H1 (cell line): ENCODE results near the gene GPC6. TPM values are rescaled to one million over a fixed set of nuclear protein-coding genes. Genes with fewer than 3 reads are reported as not detected.

Experiments used
- CBX5 ChIP-seq: fragments of 300-800, 300-1000 bp; sonication (generic); IDR thresholded peaks from 2 replicates; pipeline ENCODE4 v1.7.1; 2016; ENCODE audit warnings: antibody characterized with exemption, low read length, low read depth
- CBX8 ChIP-seq: fragments of 300-800, 300-1000 bp; sonication (generic); IDR thresholded peaks from 2 replicates; pipeline ENCODE4 v1.7.1; 2016; ENCODE audit warnings: low read depth, low read length, borderline replicate concordance
- CHD7 ChIP-seq: fragments of 300-600 bp; sonication (generic); IDR thresholded peaks from 2 replicates; pipeline ENCODE4 v1.7.1; 2012; ENCODE audit warnings: low read length, moderate library complexity, mild to moderate bottlenecking, inconsistent platforms; ENCODE audit not compliant: insufficient replicate concordance
- EZH2 ChIP-seq: fragments of 200-600 bp; sonication (generic); IDR thresholded peaks from 2 replicates; pipeline ENCODE4 v1.7.1; 2012; ENCODE audit warnings: low read depth, mild to moderate bottlenecking, moderate library complexity, low read length, inconsistent platforms; ENCODE audit not compliant: severe bottlenecking
- HDAC6 ChIP-seq: IDR thresholded peaks from one replicate; pipeline ENCODE4 v1.7.1; 2012; ENCODE audit warnings: low read depth, mild to moderate bottlenecking, inconsistent platforms, low read length, moderate library complexity
- MAX ChIP-seq: IDR thresholded peaks from 2 replicates; pipeline ENCODE4 v1.6.1; 2012; ENCODE audit warnings: inconsistent platforms
- SRF ChIP-seq: IDR thresholded peaks from 2 replicates; pipeline ENCODE4 v1.6.1; 2011; ENCODE audit warnings: mild to moderate bottlenecking, low read depth, low read length, moderate library complexity
- SUZ12 ChIP-seq: fragments of 200-600 bp; sonication (generic); IDR thresholded peaks from 2 replicates; pipeline ENCODE4 v1.6.1; 2012; ENCODE audit warnings: mild to moderate bottlenecking, inconsistent platforms, low read length, moderate library complexity, mixed read lengths
- TAF7 ChIP-seq: optimal IDR thresholded peaks from 2 replicates; pipeline ENCODE3; 2011; ENCODE audit warnings: low read depth, mild to moderate bottlenecking, inconsistent platforms, low read length, moderate library complexity, borderline replicate concordance
- TBP ChIP-seq: IDR thresholded peaks from 2 replicates; pipeline ENCODE4 v1.6.1; 2011; ENCODE audit warnings: low read depth, low read length, improper control_type of control experiment
- TCF12 ChIP-seq: IDR thresholded peaks from 2 replicates; pipeline ENCODE4 v1.6.1; 2011; ENCODE audit warnings: low read depth, mild to moderate bottlenecking, low read length
- polyA plus RNA-seq, 7 experiments: library from polyadenylated mRNA; depleted of rRNA in 3 of 7; stranded (reverse) in 5 of 7; unstranded in 2 of 7; fragments of >200 nt in 5 of 7; fragments of 200-250 nt in 2 of 7; gene quantifications; 1 replicate in 5 of 7; 2 replicates in 1 of 7; 4 replicates in 1 of 7; pipeline versions ENCODE4 v1.2.1 to v1.2.3, GENCODE V29; 2011 to 2013; ENCODE audit warnings: missing spikeins in 2 of 7, mixed read lengths in 2 of 7
- total RNA-seq: library from RNA; stranded (reverse); fragmentation: NEBNext Ultra II Directional; extraction: Animal tissue kit (Norgen Biotek cat#: 25700); gene quantifications from 2 replicates; pipeline ENCODE4 v1.2.1, GENCODE V29; 2021

The GPC6 gene
- total and polyA plus RNA-seq, 2 of the 8 experiments (the other 6 are each of a cell fraction or from before 2014, with no cell fraction given) = 5.4 to 12.0 TPM

- TF ChIP-seq CHD7 (no peak), SUZ12 (no peak), TCF12 (no peak), SRF (no peak), MAX (no peak), TAF7 (no peak), HDAC6 (no peak), TBP (no peak), CBX8 (no peak), EZH2 (no peak), CBX5 (no peak)
Measured at GRCh38 chr13:93881411-93881810, 654.8 kb downstream of the GPC6 start (continued).
